ENCODE measurements around the gene ALPL. TPM values are rescaled to one million over a fixed set of nuclear protein-coding genes. Genes with fewer than 3 reads are reported as not detected.

The ALPL gene
- total and polyA plus RNA-seq, 2 donors (not counting 1 experiment from before 2014, with no cell fraction given), result 1.3 to 3.6 TPM

DNA sequence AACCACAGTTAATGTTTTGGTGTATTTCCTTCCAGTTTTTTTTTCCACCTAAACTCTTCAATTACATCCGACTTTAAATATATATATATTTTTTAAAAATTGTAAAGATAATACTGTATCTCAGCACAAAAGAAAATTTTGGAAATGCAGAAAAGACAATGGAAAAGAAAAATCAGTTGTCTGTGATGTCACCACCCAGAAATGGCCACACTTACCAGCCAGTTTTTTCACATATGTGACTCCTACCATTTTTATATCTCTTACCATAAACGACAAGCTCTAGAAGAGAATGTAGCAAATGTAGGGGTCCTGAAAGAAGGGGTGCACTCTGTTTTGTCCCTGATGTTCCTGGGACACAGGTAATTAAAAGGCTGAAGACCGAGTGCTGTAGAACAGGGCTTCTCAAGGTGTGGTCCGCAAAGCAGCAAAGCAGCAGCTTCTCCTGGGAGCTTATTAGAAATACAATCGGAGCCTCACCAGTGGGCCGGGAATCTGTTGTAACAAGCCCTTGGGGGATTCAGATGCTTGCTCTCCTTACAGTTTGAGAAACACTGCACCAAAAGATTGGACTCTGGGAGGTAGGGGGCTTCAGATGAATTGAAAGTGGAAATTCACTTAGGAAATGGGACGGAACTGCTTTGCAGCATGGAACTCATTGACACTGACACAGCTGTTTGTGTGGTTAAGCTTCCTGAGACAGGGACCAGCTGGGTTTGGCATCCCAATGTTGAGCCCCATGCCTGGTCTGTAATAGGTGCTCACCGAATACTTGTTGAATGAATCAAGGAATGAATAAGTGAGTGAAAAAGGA lies 44.1 kb downstream of the ALPL start:
- no peak overlapping the region for H3K27ac ChIP-seq (ENCODE audit: insufficient read depth, low read length)

DNA sequence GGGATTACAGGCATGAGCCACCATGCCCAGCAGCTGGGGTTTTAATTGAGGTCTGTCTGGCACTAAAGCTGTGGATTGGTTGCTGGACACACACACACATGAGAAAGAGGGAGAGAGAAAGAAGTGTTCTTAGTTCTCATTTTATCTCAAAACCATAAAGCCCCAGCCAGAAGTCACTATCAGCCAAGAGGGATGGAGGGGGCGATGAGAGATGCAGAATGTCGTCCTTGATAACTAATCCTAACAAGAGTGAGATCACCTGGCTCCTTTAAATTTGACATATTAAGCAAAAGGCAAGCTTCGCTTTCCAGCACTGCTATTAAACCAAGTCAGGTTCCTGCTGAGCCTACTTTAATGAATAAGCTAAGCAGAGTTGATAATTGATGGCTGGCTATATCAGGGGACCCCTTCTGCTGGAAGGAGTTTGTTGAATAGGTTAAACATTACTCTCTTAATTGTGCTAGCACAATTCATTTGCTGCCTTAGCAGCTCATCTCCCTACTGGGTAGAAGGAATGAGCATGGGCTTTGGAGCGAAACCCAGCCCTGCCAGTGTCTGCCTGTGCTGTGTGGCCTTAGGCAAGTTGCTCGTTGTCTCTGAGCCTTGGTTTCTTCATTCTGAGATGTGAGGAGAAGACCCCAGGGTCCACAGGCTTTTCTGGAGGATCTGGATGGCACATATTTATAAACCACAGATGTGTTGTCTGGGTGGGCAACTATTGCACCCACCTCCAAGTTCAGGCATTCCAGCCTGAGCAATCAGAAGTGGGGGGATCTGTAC lies 50.8 kb downstream of the ALPL start:
- Histone ChIP-seq H3K79me2 (ENCODE audit: control insufficient read depth, insufficient read depth, low read length) (no peaks in the 10 kb centered on the region), H3K27ac (ENCODE audit: insufficient read depth, low read length) (no peak overlapping the region), H3K9ac (ENCODE audit: insufficient read depth, low read length) (no peak overlapping the region), H3K4me1 (ENCODE audit: control insufficient read depth, extremely low read depth, insufficient read depth, low read length) (no peaks in the 10 kb centered on the region), H4K20me1 (ENCODE audit: control insufficient read depth, extremely low read depth, insufficient read depth, low read length) (no peaks in the 10 kb centered on the region), H3K9me3 (ENCODE audit: control insufficient read depth, insufficient read depth, low read depth, low read length) (no peaks in the 10 kb centered on the region), H3K4me3 (replicated peaks in 1 of 4; ENCODE audit: control extremely low read depth in 1 of 4, insufficient read depth in 1 of 4, low read depth in 3 of 4, low read length in 4 of 4) (no peak overlapping the region), H3K27me3 (ENCODE audit: control insufficient read depth, insufficient read depth, low read length) (no peaks in the 10 kb centered on the region), H2AFZ (ENCODE audit: low read length) (no peak overlapping the region), H3K4me2 (ENCODE audit: extremely low read depth, insufficient read depth, low read length) (no peak overlapping the region), H3K36me3 (ENCODE audit: control insufficient read depth, insufficient read depth, low read length) (no peaks in the 10 kb centered on the region)
- no peak for TF ChIP-seq EZH2 (IDR thresholded peaks at IDR 0.05; ENCODE audit: low read length, missing control alignments)
- TF ChIP-seq, protein P1, sequence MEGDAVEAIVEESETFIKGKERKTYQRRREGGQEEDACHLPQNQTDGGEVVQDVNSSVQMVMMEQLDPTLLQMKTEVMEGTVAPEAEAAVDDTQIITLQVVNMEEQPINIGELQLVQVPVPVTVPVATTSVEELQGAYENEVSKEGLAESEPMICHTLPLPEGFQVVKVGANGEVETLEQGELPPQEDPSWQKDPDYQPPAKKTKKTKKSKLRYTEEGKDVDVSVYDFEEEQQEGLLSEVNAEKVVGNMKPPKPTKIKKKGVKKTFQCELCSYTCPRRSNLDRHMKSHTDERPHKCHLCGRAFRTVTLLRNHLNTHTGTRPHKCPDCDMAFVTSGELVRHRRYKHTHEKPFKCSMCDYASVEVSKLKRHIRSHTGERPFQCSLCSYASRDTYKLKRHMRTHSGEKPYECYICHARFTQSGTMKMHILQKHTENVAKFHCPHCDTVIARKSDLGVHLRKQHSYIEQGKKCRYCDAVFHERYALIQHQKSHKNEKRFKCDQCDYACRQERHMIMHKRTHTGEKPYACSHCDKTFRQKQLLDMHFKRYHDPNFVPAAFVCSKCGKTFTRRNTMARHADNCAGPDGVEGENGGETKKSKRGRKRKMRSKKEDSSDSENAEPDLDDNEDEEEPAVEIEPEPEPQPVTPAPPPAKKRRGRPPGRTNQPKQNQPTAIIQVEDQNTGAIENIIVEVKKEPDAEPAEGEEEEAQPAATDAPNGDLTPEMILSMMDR (conservative IDR thresholded peaks at IDR 0.05 in 1 of 2, IDR thresholded peaks at IDR 0.05 in 1 of 2; ENCODE audit: low read depth in 1 of 2, low read length in 2 of 2), result no peak
- DNase-seq (ENCODE audit: low read depth in 2 of 2), result no peak

More for the DNA sequence above, 44.1 kb downstream of the ALPL start:
- Histone ChIP-seq H3K36me3 (ENCODE audit: control insufficient read depth, insufficient read depth, low read length) (no peaks in the 10 kb centered on the region), H3K27me3 (ENCODE audit: control insufficient read depth, insufficient read depth, low read length) (peaks cover 2% of the 10 kb centered on the region), H3K4me3 (replicated peaks in 1 of 4; ENCODE audit: control extremely low read depth in 1 of 4, insufficient read depth in 1 of 4, low read depth in 3 of 4, low read length in 4 of 4) (peak overlapping the region in 1 of 4 experiments; percentile 8), H4K20me1 (ENCODE audit: control insufficient read depth, extremely low read depth, insufficient read depth, low read length) (no peaks in the 10 kb centered on the region), H2AFZ (ENCODE audit: low read length) (no peak overlapping the region), H3K9me3 (ENCODE audit: control insufficient read depth, insufficient read depth, low read depth, low read length) (no peaks in the 10 kb centered on the region), H3K4me1 (ENCODE audit: control insufficient read depth, extremely low read depth, insufficient read depth, low read length) (no peaks in the 10 kb centered on the region), H3K9ac (ENCODE audit: insufficient read depth, low read length) (no peak overlapping the region), H3K4me2 (ENCODE audit: extremely low read depth, insufficient read depth, low read length) (no peak overlapping the region), H3K79me2 (ENCODE audit: control insufficient read depth, insufficient read depth, low read length) (no peaks in the 10 kb centered on the region)
- no peak for TF ChIP-seq EZH2 (IDR thresholded peaks at IDR 0.05; ENCODE audit: low read length, missing control alignments)
- TF ChIP-seq, protein P1 (conservative IDR thresholded peaks at IDR 0.05 in 1 of 2, IDR thresholded peaks at IDR 0.05 in 1 of 2; ENCODE audit: low read depth in 1 of 2, low read length in 2 of 2), result no peak
- peak; percentile 74 to 90 for DNase-seq (ENCODE audit: low read depth in 2 of 2)

DNA sequence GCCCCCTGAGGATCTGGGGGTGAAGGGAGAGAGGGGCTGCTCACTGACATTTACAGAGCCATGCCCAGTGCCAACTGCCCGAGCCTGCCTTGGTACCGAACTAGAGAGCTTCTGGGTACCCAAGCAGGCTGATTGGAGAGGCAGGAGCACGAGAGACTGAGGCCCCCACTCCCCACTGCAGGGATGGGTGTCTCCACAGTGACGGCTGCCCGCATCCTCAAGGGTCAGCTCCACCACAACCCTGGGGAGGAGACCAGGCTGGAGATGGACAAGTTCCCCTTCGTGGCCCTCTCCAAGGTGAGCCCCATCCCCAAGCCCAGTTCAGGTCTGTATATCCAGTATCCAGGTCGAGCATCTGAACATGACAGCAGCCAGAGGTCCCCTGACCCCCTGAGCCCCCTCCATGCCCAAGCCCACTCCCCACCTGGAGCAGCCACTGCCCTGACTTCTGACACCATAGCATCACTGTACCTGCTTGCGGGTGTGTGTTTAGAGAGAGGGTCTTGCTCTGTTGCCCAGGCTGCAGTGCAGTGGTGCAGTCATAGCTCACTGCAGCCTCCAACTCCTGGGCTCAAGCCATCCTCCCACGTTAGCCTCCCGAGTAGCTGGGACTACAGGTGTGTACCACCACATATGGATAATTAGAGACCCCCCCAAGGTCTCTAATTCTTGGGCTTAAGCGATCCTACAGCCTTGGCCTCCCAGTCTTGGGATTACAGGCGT lies 51.9 kb downstream of the ALPL start:
- H3K4me2 ChIP-seq (ENCODE audit: extremely low read depth, insufficient read depth, low read length), result no peak overlapping the region
- no peak overlapping the region for H3K4me3 ChIP-seq (replicated peaks in 1 of 4; ENCODE audit: control extremely low read depth in 1 of 4, insufficient read depth in 1 of 4, low read depth in 3 of 4, low read length in 4 of 4)
- H3K27me3 ChIP-seq (ENCODE audit: control insufficient read depth, insufficient read depth, low read length), result no peaks in the 10 kb centered on the region
- no peak overlapping the region for H3K27ac ChIP-seq (ENCODE audit: insufficient read depth, low read length)
- H3K79me2 ChIP-seq (ENCODE audit: control insufficient read depth, insufficient read depth, low read length), result no peaks in the 10 kb centered on the region
- no peaks in the 10 kb centered on the region for H3K4me1 ChIP-seq (ENCODE audit: control insufficient read depth, extremely low read depth, insufficient read depth, low read length)
- H4K20me1 ChIP-seq (ENCODE audit: control insufficient read depth, extremely low read depth, insufficient read depth, low read length), result no peaks in the 10 kb centered on the region
- H3K9me3 ChIP-seq (ENCODE audit: control insufficient read depth, insufficient read depth, low read depth, low read length), result no peaks in the 10 kb centered on the region
- no peak overlapping the region for H3K9ac ChIP-seq (ENCODE audit: insufficient read depth, low read length)
- H3K36me3 ChIP-seq (ENCODE audit: control insufficient read depth, insufficient read depth, low read length), result no peaks in the 10 kb centered on the region
- no peak overlapping the region for H2AFZ ChIP-seq (ENCODE audit: low read length)
- no peak for DNase-seq (ENCODE audit: low read depth in 2 of 2)
- TF ChIP-seq, protein P1 (conservative IDR thresholded peaks at IDR 0.05 in 1 of 2, IDR thresholded peaks at IDR 0.05 in 1 of 2; ENCODE audit: low read depth in 1 of 2, low read length in 2 of 2), result no peak
- TF ChIP-seq EZH2 (IDR thresholded peaks at IDR 0.05; ENCODE audit: low read length, missing control alignments), result no peak

All from fibroblast of lung (primary cell).